GM12864 (cell line): Measurements from ENCODE around the gene B3GALNT2.

ENCODE experiments used
- DNase-seq: peaks from one replicate; pipeline ENCODE4 v3.0.0-alpha.2; 2011; ENCODE audit warnings: low read depth
- H3K4me3 ChIP-seq: 2 replicates; pipeline ENCODE4 v1.5.1; 2011; ENCODE audit warnings: mild to moderate bottlenecking, low read depth, low read length, control low read depth
- CTCF ChIP-seq: IDR thresholded peaks from 2 replicates; pipeline ENCODE4 v1.5.1; 2011; ENCODE audit warnings: low read depth, mild to moderate bottlenecking, moderate library complexity, low read length, control low read depth, inconsistent platforms; ENCODE audit errors: missing control alignments

The B3GALNT2 gene

DNA sequence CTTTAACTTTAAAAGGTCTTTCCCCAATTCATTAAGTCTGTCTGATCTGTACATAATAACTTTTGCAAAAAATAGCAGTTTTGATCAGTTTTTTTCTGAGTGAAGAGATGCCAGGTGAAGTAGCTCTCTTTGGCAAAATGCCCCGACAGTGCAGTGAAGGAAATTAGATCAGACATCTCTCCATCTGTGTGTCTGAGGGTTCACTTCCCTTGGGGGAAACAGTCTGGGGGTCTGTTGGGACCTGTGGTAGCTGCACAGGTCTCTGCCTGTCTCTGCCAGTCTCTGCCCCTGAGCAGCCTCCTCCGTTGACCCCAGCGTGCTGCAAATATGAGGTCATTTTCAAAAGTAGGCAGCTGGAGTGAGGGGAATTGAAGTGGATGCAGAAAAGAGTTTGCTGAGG, 82.5 kb downstream of the B3GALNT2 start:
- DNase-seq: no peak
- no peak for TF ChIP-seq CTCF
- H3K4me3 ChIP-seq: no peak overlapping the region

DNA sequence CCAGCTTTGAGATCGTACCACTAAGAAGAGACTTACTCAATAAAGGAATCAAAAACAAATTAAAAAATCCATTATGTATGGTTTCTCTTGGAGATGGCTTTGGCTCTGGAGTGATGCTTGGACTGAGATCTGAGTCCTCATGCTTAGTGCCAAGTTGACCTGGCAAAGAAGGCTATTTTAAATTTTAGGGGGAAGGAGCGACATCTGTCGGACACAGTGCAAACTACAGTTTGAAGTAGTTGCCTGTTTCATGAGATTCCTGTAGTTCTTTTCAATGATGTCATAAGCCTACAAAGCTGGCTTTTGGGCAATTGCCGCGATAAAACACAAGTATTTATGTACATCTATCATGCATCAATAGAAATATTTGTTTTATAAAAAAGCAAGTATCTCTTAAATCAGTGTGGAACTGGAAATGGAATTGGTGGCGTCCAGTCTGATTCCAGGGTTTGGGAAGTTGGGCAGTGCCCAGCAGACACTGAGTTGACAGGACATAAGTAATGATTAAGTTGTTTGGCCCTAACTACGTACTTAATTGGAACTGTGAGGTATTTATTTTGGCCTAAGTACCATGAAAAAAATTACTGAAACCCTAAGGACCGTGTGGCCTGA, 87.1 kb downstream of the B3GALNT2 start:
- no peak overlapping the region for H3K4me3 ChIP-seq
- peak; percentile 84 for TF ChIP-seq CTCF
- no peak for DNase-seq

- H3K4me3 ChIP-seq: no peak overlapping the region
- DNase-seq: no peak
- no peak for TF ChIP-seq CTCF
Measured at GRCh38 chr1:235416662-235417049, 87.6 kb downstream of the B3GALNT2 start.

GRCh38 chr1:235415008-235415904, 89.0 kb downstream of the B3GALNT2 start:
- DNase-seq: peak; percentile 38
- no peak overlapping the region for H3K4me3 ChIP-seq
- TF ChIP-seq CTCF: peak; percentile 78

GRCh38 chr1:235411489-235412486, 92.5 kb downstream of the B3GALNT2 start:
- H3K4me3 ChIP-seq: no peak overlapping the region
- no peak for DNase-seq
- no peak for TF ChIP-seq CTCF

GRCh38 chr1:235410467-235410866, 93.8 kb downstream of the B3GALNT2 start:
- DNase-seq: no peak
- no peak for TF ChIP-seq CTCF

More at GRCh38 chr1:235410467-235410866, 93.8 kb downstream of the B3GALNT2 start:
- no peak overlapping the region for H3K4me3 ChIP-seq
